Dedifferentiated amniotic fluid mesenchymal stem cell (primary cell): ENCODE data around the gene EGLN1.
"Not testable (repeated sequence)": the region's sequence is repeated elsewhere in the genome, so short reads cannot be mapped to it uniquely, and the experiment has no call there.

Experiments
- DNase-seq: peaks from one replicate; pipeline ENCODE4 v3.0.0-alpha.2; 2016; ENCODE audit errors: extremely low spot score

The EGLN1 gene

DNA sequence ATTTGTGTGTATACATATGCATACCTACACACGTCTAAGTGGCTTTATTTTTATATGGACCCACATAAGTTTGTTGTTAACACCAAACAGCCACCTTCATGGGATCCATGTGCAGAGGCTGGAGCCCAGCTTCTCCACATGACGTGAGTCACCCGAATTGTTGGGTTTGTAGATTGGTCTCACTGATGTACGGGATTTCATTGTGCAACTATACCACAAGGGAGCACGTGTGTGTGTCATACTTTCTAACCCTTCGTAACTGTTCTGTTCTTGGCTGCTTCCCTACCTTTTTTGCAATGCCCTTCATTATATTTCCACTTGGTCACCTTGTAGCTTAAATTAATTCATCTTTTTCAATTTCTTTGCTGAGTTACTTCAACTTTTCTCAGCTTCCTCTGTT lies 63.0 kb downstream of the EGLN1 start:
- DNase-seq, result no peak

- DNase-seq, result peak; percentile 67
Measured at GRCh38 chr1:231357831-231358354, 64.2 kb downstream of the EGLN1 start.

DNA sequence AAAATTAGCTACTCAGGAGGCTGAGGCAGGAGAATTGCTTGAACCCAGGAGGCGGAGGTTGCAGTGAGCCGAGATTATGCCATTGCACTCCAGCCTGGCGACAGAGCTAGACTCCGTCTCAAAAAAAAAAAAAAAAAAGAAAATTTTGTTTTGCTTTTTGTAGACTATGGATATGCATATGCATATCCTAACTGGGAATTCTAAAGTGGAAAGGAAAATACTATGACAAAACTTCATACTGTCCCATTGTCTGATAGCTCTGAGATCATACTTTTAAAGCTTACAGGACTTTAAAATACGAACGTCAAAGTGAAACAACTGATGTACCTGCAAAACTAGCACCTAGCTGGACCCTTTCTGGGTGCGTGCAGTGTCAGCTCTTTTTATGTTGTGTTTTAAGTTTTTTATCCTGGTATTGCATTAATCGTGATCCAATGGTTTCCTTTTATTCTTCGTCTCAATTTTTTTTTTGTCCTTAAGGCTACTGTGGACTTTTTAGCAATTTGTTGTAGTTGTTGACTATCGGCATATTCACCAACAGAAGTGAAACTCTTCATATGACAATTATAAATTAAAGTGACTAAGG lies 64.8 kb downstream of the EGLN1 start:
- DNase-seq, result no peak

- no peak for DNase-seq
Measured at GRCh38 chr1:231355171-231355570, 66.9 kb downstream of the EGLN1 start.

DNA sequence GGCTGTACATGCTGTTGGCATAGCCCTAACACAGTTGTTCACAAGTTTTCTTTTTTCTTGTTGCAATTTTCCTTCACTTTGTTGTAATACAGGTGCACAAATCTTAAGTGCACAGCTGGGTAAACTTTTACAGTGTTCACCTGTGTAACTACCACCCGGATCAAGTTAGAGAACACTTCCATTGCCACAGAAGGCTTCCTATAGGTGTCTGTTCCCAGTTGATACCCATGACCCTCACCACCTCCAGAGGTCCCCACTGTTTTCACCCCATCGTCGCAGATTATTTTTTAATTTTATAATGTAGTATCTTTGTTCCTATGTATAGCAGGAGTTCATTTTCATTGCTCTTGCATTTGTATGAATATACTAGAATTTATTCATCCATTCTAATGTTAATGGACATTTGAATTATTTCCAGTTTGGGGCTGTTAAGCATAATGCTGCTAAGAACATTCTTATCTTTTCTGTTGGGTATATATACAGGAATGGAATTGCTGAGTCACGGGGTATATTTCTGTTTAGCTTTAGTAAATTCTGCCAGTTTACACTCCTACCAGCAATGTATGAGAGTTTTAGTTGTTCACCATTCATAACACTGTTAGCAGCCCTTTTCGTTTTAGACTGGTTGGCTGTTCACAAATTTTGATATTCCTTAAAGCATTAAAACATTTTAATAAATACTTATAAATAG lies 67.6 kb downstream of the EGLN1 start:
- no peak for DNase-seq

DNA sequence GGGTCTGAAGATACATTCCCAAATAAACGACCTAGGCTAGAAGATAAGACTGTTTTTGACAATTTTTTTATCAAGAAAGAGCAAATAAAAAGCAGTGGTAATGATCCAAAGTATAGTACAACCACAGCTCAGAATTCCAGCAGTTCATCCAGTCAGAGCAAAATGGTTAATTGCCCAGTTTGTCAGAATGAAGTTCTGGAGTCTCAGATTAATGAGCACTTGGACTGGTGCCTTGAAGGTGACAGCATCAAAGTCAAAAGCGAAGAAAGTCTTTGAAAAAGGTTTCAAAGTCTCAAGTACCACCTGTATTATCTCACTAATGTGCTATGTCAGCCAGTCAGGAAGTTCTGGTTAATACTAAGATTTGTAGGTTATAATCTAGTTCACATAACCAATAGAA lies 69.0 kb downstream of the EGLN1 start:
- no peak for DNase-seq

DNA sequence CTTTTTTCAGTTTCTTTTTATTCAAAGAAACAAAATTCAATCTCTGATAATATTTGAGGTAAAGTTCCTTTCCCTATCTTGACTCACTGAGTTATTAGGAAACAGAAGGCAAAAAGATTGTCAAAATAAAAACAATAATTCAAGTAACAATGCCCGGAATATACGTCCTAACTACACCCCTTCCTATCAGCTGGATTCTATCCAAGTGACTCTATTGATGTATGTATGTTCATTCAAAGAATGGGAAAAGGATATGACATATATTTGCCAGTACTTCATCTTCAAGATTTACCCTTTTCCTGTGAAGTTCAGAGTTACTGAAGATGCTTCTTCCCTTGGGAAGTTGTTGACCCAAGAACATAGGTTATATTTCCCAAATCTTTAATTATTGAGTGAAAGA lies 70.3 kb downstream of the EGLN1 start:
- no peak for DNase-seq

GRCh38 chr1:231348856-231349255 lies 73.2 kb downstream of the EGLN1 start:
- not testable (repeated sequence) for DNase-seq

GRCh38 chr1:231348442-231348841 lies 73.6 kb downstream of the EGLN1 start:
- DNase-seq, result no peak

- DNase-seq, result no peak
Measured at GRCh38 chr1:231347961-231348360, 74.1 kb downstream of the EGLN1 start.

DNA sequence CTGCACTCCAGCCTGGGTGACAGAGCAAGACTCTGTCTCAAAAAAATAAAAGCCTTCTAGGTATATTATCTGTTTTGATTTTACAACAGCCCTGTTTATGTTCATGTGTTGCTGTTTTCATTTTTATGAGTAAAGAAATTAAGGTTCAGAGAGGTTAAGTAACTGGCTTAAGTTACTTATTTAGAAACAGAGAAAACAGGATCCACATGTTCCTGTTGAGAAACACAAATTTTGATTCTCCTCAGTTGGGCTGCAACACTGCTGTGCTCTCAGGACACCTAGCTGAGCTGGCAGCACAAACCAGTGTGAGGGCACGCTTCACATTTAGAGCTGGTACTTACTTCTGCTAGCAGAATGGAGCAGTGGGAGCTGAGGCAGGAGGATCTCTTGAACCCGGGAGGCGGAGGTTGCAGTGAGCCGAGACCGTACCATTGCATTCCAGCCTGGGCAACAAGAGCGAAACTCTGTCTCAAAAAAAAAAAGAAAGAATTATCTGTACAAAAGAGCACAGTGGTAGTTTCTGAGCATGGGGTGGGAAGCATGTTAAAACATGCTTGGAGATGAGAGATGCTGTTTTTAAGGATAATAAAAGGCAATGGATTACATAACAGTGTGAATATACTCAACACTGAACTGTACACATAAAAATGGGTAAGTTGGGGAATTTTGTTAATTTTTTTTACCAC lies 81.6 kb downstream of the EGLN1 start:
- no peak for DNase-seq

- no peak for DNase-seq
Measured at GRCh38 chr1:231338270-231339128, 83.6 kb downstream of the EGLN1 start, which contains the start of gene SPRTN. SPRTN (plus strand) TSS chr1:231338293; CDS start chr1:231338384, 91 bp downstream.

DNA sequence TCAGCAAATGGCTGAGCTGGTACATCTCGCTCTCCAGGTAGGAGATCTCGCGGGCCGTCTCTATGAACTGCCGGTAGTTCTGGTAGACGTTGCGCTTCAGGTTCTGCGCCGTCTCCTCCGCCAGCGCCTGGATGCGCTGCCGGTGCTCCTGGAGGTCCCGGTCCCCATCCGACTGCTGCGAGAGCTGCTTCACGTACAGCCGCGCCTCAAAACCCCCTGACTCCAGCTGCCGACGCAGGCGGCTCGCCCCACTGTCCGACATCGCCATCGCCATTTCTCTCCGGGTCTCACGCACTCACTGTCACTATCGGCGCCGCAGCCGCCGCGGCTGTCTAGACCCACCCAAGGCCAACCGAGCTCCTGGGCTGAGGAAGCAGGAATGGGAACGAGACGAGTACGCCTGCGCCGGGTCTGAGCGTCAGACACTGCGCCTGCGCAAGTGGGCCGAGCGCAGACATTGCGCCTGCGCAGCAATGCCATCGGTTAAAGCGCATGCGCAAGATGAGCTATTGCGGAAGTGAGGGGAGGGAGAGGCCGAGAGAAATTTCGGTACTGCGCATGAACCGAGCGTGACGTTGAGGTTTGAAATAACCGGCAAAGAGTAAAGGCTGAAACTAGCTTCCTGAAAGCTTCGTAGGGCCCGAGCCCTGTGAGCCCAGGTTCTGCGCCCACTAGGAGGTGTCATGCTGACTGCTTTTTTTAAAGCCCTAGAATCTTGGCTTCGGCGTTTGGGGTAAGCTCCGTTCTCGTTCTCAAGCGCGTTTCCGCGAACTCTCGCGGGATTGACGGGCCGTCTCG lies 84.4 kb downstream of the EGLN1 start, which contains the start of gene EXOC8:
TSS of gene EXOC8 (minus strand) at position 381 of the 798 bp plus-strand sequence. CDS start at position 274, 107 bp downstream.
- DNase-seq, result peak; percentile 93

DNA sequence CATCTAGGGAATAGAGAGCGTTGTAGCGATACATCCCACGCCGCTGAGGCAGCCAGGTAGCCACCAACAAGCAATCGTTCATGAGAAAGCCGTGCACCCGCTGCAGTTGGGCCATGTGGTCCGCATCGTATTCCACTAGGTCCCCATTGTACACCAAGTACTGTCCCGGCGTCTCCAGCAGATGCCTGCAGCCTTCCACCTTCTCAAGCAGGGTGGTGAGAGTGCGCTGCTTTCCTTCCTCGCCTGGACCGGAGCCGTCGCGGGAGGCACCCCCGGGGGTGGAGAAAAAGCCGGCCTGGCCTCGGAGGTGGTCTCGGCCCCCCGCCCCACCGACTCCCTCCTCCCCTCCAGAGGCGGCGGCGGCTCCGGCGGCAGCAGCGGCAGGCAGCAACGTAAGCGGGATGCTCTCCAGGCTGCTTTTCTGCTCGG lies 85.0 kb downstream of the EGLN1 start:
- DNase-seq, result peak; percentile 58

- DNase-seq, result no peak
Measured at GRCh38 chr1:231335663-231336602, 86.2 kb downstream of the EGLN1 start.

DNA sequence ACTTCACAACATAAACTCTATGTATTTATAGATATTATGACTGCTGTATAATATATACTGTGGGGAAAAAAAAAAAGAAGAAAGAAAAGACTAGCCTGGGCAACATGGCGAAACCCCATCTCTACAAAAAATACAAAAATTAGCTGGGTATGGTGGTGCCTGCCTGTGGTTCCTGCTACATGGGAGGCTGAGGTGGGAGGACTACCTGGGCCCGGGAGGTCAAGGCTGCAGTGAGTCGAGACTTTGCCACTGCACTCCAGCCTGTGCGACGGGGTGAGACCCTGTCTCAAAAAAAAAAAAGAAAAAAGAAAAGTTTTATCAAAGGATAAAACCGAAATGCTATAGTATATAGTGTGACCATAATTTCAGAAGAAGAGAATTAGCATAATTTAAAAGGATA lies 87.1 kb downstream of the EGLN1 start:
- DNase-seq, result no peak

- DNase-seq, result no peak
Measured at GRCh38 chr1:231334079-231334666, 87.9 kb downstream of the EGLN1 start.

DNA sequence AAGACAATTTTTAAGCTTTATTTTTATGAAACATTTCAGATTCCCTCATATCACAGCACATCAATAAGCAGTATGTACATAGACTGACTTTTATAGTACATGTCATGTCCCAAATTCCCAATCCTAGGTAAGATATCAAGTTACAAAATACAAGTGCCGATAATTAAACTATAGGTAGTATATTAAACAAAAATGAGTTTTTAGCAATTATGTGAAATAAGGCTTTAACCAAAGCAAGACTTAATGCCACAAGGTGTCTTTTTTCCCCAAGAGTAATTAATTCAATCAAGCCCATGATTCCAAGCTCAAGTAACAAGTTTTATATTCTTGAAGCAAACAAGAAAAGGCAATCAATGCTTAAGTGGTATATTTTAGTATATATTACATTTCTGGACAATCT lies 89.3 kb downstream of the EGLN1 start:
- no peak for DNase-seq

DNA sequence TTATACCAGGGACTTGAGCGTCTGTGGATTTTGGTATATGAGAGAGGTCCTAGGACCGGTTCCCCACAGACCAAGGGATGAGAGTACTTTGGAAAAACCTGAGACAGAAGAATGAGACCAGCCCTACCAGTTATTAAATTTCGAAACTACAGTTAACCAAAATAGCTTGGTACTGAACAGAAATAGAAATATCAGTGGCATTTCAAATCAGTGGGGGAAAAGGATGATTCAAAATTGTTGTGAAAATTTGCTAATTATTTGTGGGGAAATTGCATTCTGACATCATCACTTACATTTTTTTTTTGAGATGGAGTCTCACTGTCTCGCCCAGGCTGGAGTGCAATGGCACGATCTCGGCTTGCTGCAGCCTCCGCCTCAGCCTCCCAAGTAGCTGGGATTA lies 92.6 kb downstream of the EGLN1 start:
- no peak for DNase-seq
